Ishikawa (cell line): ENCODE results near the gene HLCS.

Experiments used
- CEBPB ChIP-seq: IDR thresholded peaks from 2 replicates; pipeline ENCODE4 v1.6.1; 2012
- CREB1 ChIP-seq: IDR thresholded peaks from 2 replicates; pipeline ENCODE4 v1.6.1; 2012; ENCODE audit warnings: low read depth
- EGR1 ChIP-seq: IDR thresholded peaks from 2 replicates; pipeline ENCODE4 v1.6.1; 2012
- EP300 ChIP-seq: IDR thresholded peaks from 2 replicates; pipeline ENCODE4 v1.6.1; 2012; ENCODE audit warnings: borderline replicate concordance
- FOXM1 ChIP-seq: IDR thresholded peaks from 2 replicates; pipeline ENCODE4 v1.6.1; 2012; ENCODE audit warnings: low read depth, borderline replicate concordance
- MAX ChIP-seq: IDR thresholded peaks from 2 replicates; pipeline ENCODE4 v1.6.1; 2012
- NFIC ChIP-seq: IDR thresholded peaks from 2 replicates; pipeline ENCODE4 v1.6.1; 2012
- RAD21 ChIP-seq: IDR thresholded peaks from 2 replicates; pipeline ENCODE4 v1.6.1; 2012; ENCODE audit warnings: low read depth
- REST ChIP-seq: IDR thresholded peaks from 2 replicates; pipeline ENCODE4 v1.6.1; 2012; ENCODE audit warnings: low read depth, mild to moderate bottlenecking
- TAF1 ChIP-seq: IDR thresholded peaks from 2 replicates; pipeline ENCODE4 v1.6.1; 2012; ENCODE audit warnings: low read depth, mild to moderate bottlenecking
- TCF12 ChIP-seq: IDR thresholded peaks from 2 replicates; pipeline ENCODE4 v1.6.1; 2012; ENCODE audit warnings: low read depth
- TEAD4 ChIP-seq: IDR thresholded peaks from 2 replicates; pipeline ENCODE4 v1.6.1; 2012
- USF1 ChIP-seq: IDR thresholded peaks from 2 replicates; pipeline ENCODE4 v1.6.1; 2012
- YY1 ChIP-seq: IDR thresholded peaks from 2 replicates; pipeline ENCODE4 v1.6.1; 2012; ENCODE audit warnings: low read depth
- ZBTB7A ChIP-seq: IDR thresholded peaks from 2 replicates; pipeline ENCODE4 v1.6.1; 2012; ENCODE audit warnings: low read depth

The HLCS gene

GRCh38 chr21:36738489-36739126 is 227.9 kb downstream of the HLCS start:
- no peak for TF ChIP-seq USF1
- TF ChIP-seq TCF12 = no peak
- TF ChIP-seq MAX = no peak
- TF ChIP-seq REST = no peak
- no peak for TF ChIP-seq RAD21
- no peak for TF ChIP-seq TAF1
- TF ChIP-seq EGR1 = no peak
- TF ChIP-seq NFIC = no peak
- TF ChIP-seq ZBTB7A = no peak
- TF ChIP-seq CEBPB = no peak
- TF ChIP-seq EP300 = no peak
- no peak for TF ChIP-seq FOXM1
- TF ChIP-seq YY1 = no peak
- TF ChIP-seq CREB1 = no peak
- no peak for TF ChIP-seq TEAD4

- TF ChIP-seq EGR1 (no peak), EP300 (no peak), RAD21 (no peak), ZBTB7A (no peak), YY1 (no peak), USF1 (no peak), TCF12 (no peak), FOXM1 (no peak), CREB1 (no peak), REST (no peak), NFIC (no peak), CEBPB (no peak), TAF1 (no peak), TEAD4 (no peak), MAX (no peak)
These were observed 230.6 kb downstream of the HLCS start for GRCh38 chr21:36735724-36736320.

GRCh38 chr21:36735201-36735515 is 231.3 kb downstream of the HLCS start:
- TF ChIP-seq ZBTB7A (no peak), CREB1 (no peak), RAD21 (no peak), CEBPB (no peak), USF1 (no peak), TAF1 (no peak)

GRCh38 chr21:36734367-36735200 is 231.9 kb downstream of the HLCS start:
- TF ChIP-seq EP300 = no peak
- TF ChIP-seq EGR1 = no peak

GRCh38 chr21:36733857-36734256 is 232.6 kb downstream of the HLCS start:
- no peak for TF ChIP-seq CREB1
- TF ChIP-seq CEBPB = no peak
- TF ChIP-seq NFIC = no peak
- no peak for TF ChIP-seq FOXM1
- no peak for TF ChIP-seq EGR1
- no peak for TF ChIP-seq USF1
- TF ChIP-seq ZBTB7A = no peak
- TF ChIP-seq TEAD4 = no peak
- no peak for TF ChIP-seq YY1
- TF ChIP-seq RAD21 = no peak
- no peak for TF ChIP-seq EP300
- TF ChIP-seq REST = no peak
- no peak for TF ChIP-seq TAF1
- TF ChIP-seq TCF12 = no peak
- no peak for TF ChIP-seq MAX
